HG03108 (cell line): ENCODE measurements around the gene CYP1B1.

ENCODE experiments used
- ATAC-seq: cut with Tn5 transposase; IDR thresholded peaks from one replicate; pipeline ENCODE4 v1.9.1; 2021; ENCODE audit warnings: moderate library complexity; ENCODE audit not compliant: unreplicated experiment

Gene CYP1B1

DNA sequence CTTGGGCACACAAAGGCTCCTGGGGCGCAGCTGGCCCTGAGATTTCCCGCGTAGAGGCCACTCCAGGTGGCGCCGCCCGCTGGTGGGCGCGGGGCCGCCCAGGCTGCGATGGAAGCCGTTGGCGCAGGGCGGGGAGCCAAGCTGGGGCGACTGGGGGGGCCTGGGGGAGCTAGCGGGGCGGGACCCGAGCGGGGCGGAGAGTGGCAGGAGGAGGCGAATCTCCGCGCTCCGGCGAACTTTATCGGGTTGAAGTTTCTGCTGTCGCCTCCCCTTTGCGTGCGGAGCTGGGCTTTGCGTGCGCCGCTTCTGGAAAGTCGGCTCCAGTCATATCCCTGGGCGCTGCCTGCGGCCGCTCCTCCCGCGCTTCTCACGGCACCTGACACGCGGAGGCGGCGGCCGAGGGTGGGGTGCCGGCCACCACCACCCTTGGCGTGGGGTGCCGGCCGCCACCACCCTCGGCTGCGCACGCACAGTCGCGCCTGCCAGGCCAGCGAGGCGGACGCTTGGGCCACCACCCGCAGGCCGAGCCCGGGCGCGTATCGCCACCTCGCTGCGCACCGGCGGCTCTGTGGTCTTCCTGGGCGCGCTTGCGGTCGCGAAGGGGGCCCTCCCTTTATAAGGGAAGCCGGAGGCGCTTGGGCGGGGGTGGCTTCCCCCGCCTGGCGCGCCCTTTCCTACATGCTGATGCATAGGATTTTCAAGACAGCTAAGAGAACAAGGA is 919 bp upstream of the CYP1B1 start:
- ATAC-seq, result peak; percentile 50

DNA sequence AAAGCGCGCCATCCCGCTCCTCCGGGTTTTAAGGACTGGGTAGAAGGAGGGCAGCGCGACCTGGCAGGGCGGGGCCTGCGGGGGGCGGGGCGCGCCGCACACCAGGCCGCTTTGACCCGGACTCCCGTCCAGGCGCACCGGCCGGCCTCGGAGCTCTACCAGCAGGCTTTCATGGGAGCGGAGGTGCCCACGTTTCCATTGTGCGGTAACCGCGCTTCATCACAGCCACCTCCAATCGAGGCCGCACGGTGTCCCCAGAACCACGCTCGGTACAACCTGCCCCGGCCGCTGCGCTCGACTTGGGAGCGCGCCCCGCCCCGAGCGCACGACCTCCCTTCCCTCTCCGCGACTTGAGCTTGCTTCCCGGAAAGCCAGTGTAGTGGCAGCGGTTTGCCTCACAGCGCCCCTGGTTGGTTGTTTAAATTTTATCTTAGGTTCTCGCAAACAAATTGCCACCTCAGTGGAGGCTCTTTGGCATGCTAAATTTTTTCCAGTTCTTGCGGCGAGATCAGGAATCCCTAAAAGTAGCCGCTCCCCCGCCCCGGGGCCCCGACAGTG is 280 bp upstream of the CYP1B1 start:
- peak; percentile 42 for ATAC-seq

DNA sequence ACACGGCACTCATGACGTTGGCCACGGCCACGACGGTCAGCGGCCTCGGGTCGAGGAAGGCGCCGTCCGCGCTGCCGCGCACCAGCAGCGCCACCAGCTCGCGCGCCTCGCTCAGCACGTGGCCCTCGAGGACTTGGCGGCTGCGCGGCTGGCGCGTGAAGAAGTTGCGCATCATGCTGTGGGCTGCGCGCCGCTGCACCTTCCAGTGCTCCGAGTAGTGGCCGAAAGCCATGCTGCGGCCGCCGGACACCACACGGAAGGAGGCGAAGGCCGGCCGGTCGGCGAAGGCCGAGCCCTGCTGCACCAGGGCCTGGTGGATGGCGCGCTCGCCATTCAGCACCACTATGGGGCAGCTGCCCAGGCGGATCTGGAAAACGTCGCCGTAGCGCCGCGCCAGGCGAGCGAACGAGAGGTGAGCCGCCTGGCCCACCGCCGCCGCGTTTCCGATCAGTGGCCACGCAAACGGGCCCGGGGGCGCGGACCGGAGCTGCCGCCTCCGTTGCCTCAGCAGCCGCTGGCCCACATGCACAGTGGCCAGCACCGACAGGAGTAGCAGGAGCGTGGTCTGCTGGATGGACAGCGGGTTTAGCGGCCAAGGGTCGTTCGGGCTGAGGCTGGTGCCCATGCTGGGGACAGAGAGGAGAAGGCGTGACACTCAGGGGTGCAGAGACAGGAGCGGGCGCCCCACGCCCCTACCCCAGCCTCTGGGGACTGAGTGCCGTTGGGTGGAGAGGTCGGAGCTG is 1.0 kb downstream of the CYP1B1 start:
- no peak for ATAC-seq

DNA sequence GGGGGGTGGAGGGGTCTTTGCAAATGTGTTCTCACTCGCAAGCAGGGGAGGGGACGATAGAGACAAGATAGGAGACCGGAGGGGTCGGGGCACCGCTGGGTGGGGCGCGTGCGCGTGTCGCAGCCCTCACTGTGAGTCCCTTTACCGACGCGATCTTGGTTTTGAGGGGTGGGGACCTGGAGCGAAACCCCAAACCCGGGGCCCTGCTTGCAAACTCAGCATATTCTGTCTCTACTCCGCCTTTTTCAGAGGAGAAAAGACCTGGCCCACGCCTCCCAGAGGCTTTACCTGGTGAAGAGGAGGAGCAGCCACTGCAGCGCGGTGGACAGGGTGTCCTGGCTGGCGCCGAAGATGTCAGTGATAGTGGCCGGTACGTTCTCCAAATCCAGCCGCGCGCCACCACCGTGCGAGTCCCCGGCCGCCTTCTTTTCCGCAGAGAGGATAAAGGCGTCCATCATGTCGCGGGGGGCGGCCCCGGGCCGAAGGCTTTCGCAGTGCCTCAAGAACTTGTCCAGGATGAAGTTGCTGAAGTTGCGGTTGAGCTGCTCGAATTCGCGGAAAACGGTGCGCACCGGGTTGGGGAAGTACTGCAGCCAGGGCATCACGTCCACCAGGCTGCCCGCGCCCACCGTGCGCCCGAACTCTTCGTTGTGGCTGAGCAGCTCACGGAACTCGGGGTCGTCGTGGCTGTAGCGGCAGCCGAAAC is 1.7 kb downstream of the CYP1B1 start:
- no peak for ATAC-seq

DNA sequence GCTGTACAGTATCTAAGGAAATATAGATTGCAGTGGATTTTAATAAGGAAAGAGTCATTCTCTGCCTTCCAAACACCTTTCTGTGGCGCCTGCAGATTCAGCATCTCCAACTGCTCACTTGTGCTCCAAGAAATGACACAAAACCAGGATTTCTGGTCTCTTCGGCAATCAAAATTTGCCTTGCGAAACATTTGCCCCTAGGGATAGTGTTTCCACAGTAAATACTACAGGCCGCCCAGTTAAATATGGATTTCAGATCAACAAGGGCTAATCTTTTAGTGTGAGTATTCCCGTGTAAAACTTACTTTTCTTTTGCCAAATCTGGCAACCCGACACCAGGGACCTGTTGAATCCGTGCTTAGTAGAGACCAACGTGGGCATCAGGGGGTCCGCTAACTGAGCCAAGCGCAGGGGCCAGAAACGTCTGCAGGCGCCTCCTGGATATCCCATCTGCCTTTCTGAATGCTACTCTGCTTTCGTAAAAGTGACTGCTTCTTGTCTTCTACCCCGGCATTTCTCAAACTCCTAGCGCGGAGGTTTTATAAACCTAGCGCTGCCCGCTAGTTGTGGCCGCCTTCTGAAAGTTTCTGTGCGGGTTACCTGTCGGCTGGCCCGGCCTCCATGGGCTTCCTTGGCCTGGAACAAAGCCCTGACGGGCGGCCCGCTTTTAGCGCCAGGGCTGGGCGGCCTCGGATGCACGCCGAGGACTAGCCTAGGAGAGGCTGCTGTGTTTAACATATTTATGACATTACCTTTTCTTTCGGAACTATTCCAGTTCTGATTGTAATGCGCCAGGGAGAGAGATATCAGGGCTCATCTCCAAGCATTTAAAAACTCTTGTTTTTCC is 2.5 kb downstream of the CYP1B1 start:
- ATAC-seq, result no peak

DNA sequence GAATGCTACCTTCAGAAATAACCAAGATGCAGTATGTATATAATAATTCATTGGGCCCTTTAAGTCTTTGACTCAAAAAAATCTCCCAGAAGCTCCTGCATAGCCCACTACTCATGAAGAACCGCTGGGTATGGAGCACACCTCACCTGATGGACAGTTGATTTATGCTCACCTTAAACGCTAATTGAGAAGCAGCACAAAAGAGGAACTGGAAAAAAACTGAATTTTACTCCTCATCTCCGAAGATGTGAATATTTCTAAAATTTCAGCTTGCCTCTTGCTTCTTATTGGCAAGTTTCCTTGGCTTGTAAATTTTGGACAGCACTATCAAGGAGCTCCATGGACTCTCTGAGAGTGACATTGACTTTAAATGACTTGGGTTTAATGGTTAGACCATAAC is 5.5 kb downstream of the CYP1B1 start:
- ATAC-seq, result no peak

DNA sequence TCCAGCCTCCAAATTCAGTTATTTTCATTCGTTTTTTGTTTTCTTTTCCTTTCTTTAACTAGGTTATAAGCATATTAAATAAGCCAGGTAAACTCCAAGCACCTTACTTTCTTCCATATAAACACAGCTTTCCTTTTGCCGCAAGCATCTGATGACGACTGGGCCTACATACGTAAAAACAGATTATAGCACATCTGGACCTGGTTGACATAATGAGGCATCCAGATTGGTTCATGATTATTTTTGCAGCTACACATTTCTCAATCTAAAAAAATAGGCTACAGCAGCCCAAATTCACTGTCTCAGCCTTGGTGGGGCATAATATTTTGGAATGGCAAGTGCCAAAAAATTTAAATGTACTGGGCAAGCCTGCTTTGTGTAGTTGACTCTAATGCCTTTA is 7.7 kb downstream of the CYP1B1 start:
- ATAC-seq, result no peak

DNA sequence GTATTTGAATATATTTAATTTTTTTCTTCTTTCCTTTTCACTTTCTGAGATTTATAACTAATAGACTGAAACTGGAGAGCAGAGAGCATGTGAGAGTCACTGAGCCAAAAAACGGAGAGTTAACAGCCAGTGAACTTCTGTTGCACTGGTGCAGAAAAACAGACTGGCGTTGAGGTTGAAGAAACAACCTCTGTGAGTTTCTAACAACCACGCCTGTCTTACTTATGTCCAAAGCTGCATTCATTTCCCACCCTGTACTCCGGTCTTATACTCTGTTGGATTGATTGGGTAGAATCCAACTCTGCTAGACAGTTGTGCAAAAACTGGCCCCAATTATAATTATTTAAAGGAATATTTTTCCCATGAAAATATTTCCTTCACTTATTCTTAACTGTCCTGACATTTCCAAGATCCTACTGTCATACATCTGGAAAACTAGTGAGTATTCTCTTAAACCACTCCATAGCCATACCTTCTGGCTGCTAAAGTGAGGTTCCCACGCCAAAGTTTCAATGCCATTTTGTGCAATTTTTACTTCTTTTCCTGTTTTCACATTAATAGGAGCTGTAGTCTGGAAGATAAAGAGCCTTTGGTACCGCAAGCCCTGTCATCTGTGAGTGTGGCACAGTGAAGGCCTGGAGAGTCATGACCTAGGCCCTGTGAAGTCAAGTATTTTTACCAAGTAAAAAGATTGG is 9.4 kb downstream of the CYP1B1 start:
- ATAC-seq, result no peak

DNA sequence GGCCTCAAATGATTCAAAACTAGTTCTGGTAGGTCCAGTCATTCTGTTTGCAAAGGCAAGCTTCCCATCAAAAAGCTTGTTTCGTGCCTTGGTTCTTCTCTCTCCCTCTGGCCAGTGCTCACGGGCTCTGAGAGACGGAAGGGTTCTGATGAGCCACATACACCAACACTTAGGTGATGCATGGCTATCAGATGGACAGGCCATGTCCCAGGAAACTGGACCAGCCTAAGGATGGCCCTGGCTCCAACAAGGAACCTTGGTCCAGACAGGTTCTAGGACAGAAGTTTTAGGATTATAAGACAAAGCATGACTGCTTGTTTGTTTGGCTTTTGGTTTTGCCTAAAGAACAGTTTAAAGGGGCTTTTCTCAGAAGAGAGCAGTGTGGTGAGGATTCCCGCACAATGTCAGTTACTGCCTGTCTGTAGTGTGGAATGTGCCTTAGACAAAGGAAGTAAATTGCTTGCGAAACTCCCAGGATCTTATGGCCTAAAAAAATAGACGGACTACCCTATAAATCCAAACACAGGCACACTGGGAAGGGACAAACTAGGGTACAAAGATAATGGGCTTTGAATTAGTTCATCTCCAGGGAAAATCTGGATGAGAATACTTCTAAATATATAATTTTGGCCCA is 10.3 kb downstream of the CYP1B1 start:
- ATAC-seq, result no peak

DNA sequence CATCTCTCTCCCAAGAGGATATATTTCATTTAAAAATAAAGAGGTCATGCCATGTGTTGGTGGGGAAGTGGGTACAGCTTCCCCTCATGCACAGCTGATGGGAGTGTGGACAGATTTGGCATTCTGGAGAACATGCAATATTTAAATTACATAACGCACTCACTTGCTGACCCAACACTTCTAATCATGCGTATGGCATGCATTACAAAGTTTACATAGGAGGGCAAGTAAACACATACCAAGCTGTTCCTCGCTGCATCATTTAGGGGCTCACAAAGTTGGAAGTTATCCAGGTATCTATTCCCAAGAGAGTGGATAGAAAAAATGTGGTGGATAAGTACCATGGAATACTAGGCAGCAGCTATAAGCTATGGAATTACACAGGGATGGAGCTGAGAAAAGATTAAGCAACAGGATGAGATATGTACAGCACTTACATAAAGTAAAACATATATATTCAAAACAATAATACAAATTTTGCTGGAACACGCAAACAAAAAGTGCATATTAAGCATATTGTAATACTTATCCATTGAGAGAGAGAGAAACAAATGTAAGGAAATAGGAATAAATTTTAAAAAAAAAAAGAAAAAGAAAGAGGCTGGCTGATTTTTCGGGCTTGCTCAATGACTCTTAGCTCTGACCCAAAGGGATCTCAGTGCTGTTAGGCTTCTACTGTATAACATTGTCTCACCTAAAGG is 11.0 kb downstream of the CYP1B1 start:
- no peak for ATAC-seq

DNA sequence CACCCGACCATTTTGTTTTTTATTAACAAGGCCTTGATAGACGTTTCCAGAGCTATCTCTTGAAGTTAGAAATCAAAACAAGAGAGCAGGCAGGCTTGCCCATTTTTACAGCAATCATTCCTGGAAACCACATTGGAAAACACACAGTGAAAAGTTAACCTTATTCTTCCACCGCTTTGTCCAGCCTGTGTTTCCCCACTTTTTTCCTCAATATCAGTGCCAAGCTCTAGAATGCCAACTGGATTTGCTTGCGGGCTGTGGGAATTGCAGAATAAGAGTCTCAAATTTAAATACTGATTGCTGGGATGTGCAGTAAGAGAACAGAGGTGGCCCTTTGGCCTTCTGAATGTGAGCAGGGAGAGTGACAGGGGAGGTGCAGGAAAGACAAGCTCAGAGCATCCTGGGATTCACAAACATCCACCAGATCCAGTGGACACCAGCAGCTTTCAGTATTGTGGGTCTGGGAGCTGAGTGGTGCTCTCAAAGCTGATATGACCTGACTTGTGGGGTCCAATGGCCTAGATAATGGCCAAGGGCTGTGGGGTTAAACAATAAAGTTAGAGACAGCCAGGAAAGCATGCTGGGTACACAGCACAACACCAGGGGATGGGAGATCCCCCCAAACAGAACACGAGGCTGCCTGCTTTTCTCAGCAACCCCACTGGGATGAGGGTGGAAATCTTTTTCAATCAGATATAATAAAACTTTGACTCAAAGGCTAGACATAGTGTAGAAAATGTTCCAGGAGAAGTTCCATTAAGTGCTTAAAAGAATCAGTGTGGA is 15.5 kb downstream of the CYP1B1 start:
- no peak for ATAC-seq

DNA sequence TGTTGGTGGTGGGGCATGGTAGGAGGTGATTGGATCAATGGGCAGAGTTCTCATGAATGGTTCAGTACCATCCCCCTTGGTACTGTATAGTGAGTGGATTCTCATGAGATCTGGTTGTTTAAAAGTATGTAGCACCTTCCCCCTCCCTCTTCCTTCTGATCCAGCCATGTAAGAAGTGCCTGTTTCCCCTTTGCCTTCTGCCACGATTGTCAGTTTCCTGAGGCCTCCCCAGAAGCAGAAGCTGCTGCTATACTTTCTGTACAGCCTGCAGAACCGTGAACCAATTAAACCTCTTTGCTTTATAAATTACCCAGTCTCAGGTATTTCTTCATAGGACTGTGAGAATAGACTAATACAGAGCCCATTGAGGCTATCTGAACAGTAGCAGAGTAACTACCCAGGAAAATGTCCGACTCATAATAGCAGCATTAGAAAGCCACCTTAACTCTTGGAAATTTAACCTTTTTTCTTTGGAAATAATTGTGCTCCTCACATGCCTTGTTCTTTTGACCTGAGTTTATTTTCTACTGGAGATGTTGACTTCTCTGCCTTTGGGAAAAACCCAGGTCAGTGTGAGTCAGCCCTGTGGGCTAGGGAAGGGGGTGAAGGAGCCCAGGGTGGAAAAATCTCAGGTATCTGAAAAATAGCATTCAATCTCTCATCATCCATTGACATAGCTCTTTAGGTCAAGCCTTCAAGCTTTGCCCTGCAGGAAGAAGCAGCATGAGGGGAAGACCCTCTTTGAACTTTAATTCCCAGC is 18.1 kb downstream of the CYP1B1 start:
- ATAC-seq, result no peak

DNA sequence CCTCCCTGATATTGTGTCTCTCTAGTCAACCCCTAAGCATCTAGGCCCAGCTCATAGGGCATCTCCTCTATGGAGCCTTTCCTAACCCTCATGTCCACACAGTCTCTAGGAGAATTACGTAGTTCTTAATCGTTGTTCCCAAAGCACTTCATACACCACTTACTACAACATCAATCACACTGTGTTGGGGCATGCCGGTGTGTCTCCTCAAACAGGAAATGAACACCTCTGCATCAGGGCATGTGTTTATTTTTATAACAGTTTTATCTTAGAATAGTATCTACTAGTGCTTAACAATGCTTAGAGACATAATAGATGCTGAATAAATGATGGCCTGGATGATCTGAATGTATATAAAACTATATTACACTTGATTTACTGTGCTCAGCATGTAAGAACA is 19.7 kb downstream of the CYP1B1 start:
- no peak for ATAC-seq

DNA sequence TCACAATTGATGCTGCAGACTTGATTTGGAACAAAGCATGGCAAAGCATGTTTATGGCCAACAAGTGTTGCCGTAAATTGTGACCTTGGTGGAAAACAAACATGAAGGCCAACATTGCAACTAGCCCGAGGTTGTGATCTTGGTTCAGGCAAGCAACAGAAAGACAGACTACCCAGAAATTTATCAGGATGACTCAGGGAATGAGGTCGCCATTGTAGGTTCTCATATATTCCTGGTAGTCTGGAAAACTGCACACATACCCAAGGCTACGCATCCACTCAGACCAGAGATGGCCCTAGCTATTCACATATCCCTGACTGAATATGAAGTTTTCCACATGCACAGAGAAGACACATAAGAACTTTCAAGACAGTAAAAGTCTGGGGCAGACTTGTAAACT is 30.1 kb downstream of the CYP1B1 start:
- no peak for ATAC-seq

DNA sequence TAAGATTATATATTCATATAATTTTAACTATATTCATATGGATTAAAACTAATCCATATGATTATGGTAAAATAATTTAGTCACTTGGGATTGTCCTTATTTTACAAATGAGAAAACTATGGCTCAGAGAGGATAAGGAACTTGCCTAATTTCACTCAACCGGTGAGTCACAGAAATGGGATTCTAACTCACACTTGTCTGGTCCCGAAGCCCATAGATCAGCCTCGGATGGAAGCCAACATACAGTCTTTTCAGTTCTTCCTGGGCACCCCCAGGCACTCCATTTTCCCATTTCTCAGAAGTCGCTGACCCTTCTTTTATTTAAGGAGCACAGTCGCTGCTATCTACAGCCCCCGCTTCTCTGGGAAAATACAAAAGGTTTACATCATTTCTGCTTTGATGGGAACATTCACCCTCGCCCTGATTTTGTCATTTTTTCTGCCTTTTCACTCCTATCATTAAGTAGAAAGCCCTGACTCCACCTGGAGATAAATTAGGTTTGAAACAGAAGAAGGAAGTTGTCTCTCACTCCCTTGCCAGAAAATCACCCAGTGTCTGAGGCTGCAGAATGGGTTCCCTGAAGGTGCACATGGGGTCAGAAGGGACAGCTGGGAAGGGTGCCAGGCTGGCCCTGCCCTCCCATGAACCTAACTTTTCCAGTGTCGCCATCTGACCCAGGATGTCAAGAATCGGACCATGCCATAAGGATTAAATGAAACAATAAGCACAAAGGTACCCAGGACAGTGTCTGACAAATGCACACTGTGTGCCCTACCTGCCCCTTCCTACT is 36.6 kb downstream of the CYP1B1 start:
- no peak for ATAC-seq

DNA sequence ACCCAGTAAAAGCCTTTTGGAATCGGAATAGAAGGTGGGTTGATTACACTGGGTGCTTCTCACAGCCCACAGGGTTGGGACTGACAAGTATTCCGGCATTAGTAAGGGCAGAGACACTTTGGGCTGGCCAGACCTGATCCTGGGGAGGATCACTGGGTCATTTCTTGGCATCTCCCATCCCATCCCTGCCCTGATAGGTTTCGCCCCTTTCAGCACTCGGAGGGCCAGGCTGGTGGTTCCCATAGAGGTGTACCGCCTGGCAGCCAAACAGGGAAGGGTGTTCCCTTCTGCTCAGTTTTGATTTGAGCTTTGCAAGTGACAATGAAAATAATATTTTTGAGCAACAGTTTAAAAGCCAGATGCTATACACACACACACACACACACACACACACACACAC is 37.3 kb downstream of the CYP1B1 start:
- no peak for ATAC-seq
